Liver (tissue), 9 donors: ENCODE results near the gene BCORL1. TPM values are rescaled to one million over a fixed set of nuclear protein-coding genes. Genes with fewer than 3 reads are reported as not detected.

Source experiments
- DNase-seq: peaks from one replicate; pipeline ENCODE4 v3.0.0-alpha.2; 2017; ENCODE audit warnings: low spot score
- H3K27ac ChIP-seq, 2 donors: one replicate each; pipeline ENCODE4 v1.7.0; 2013; ENCODE audit warnings: inconsistent platforms in 2 of 2, low read length in 2 of 2, control low read depth in 1 of 2, low read depth in 1 of 2, mild to moderate bottlenecking in 1 of 2
- H3K27me3 ChIP-seq, 4 donors: one replicate each; pipeline versions ENCODE4 v1.6.1 to v1.7.0; 2013; ENCODE audit warnings: low read length in 3 of 4, inconsistent platforms in 1 of 4, mild to moderate bottlenecking in 1 of 4, moderate library complexity in 1 of 4; ENCODE audit not compliant: control insufficient read depth in 4 of 4, insufficient read depth in 4 of 4
- H3K36me3 ChIP-seq, 4 donors: one replicate each; pipeline versions ENCODE4 v1.6.1 to v1.7.0; 2013; ENCODE audit warnings: low read length in 3 of 4, mild to moderate bottlenecking in 3 of 4, low read depth in 1 of 4, moderate library complexity in 1 of 4; ENCODE audit not compliant: control insufficient read depth in 4 of 4, insufficient read depth in 3 of 4
- H3K4me1 ChIP-seq, 4 donors: one replicate each; pipeline versions ENCODE4 v1.6.1 to v1.7.0; 2013; ENCODE audit warnings: low read length in 3 of 4, mild to moderate bottlenecking in 3 of 4, moderate library complexity in 1 of 4; ENCODE audit not compliant: control insufficient read depth in 4 of 4, insufficient read depth in 4 of 4
- H3K4me3 ChIP-seq, 3 donors: one replicate each; pipeline versions ENCODE4 v1.6.1 to v1.7.0; 2013; ENCODE audit warnings: low read length in 3 of 3, control low read depth in 1 of 3, low read depth in 1 of 3, mild to moderate bottlenecking in 1 of 3
- H3K9ac ChIP-seq, 2 donors: one replicate each; pipeline ENCODE4 v1.7.0; 2013; ENCODE audit warnings: low read length in 2 of 2, mild to moderate bottlenecking in 2 of 2, moderate library complexity in 2 of 2, control low read depth in 1 of 2, low read depth in 1 of 2
- H3K9me3 ChIP-seq, 4 donors: one replicate each; pipeline versions ENCODE4 v1.6.1 to v1.7.0; 2013; ENCODE audit warnings: low read length in 3 of 4; ENCODE audit not compliant: control insufficient read depth in 4 of 4
- EGR1 ChIP-seq, 2 donors: IDR thresholded peaks; 2 replicates each; pipeline ENCODE4 v1.6.1; 2016 to 2018; ENCODE audit warnings: antibody characterized with exemption in 2 of 2, low read depth in 2 of 2
- FOXA1 ChIP-seq: IDR thresholded peaks from 2 replicates; pipeline ENCODE4 v1.6.1; 2016; ENCODE audit warnings: antibody characterized with exemption
- FOXA2 ChIP-seq: IDR thresholded peaks from 2 replicates; pipeline ENCODE4 v1.6.1; 2016; ENCODE audit warnings: antibody characterized with exemption
- GABPA ChIP-seq, 2 donors: IDR thresholded peaks in 1 of 2; conservative IDR thresholded peaks in 1 of 2; 2 replicates each; pipeline ENCODE4 v1.6.1; 2016; ENCODE audit warnings: antibody characterized with exemption in 2 of 2, mild to moderate bottlenecking in 1 of 2, moderate library complexity in 1 of 2
- HNF4A ChIP-seq, 2 donors: conservative IDR thresholded peaks; 2 replicates each; pipeline ENCODE4 v1.6.1; 2016; ENCODE audit warnings: antibody characterized with exemption in 2 of 2, mild to moderate bottlenecking in 2 of 2
- HNF4G ChIP-seq: IDR thresholded peaks from 2 replicates; pipeline ENCODE4 v1.6.1; 2016; ENCODE audit warnings: antibody characterized with exemption
- JUND ChIP-seq, 2 donors: IDR thresholded peaks; 2 replicates each; pipeline ENCODE4 v1.6.1; 2016; ENCODE audit warnings: antibody characterized with exemption in 2 of 2
- MAX ChIP-seq: IDR thresholded peaks from 2 replicates; pipeline ENCODE4 v1.6.1; 2016; ENCODE audit warnings: antibody characterized with exemption
- NR2F2 ChIP-seq: IDR thresholded peaks from 2 replicates; pipeline ENCODE4 v1.6.1; 2016; ENCODE audit warnings: antibody characterized with exemption
- RAD21 ChIP-seq, 2 donors: IDR thresholded peaks; 2 replicates each; pipeline ENCODE4 v1.6.1; 2016; ENCODE audit warnings: antibody characterized with exemption in 2 of 2, mild to moderate bottlenecking in 2 of 2
- REST ChIP-seq: IDR thresholded peaks from 2 replicates; pipeline ENCODE4 v1.6.1; 2016; ENCODE audit warnings: antibody characterized with exemption, mild to moderate bottlenecking
- RXRA ChIP-seq, 2 donors: IDR thresholded peaks; 2 replicates each; pipeline ENCODE4 v1.6.1; 2017 to 2018; ENCODE audit warnings: antibody characterized with exemption in 2 of 2, mild to moderate bottlenecking in 1 of 2
- SP1 ChIP-seq: IDR thresholded peaks from 2 replicates; pipeline ENCODE4 v1.6.1; 2018; ENCODE audit warnings: antibody characterized with exemption, mild to moderate bottlenecking
- TAF1 ChIP-seq: conservative IDR thresholded peaks from 2 replicates; pipeline ENCODE4 v1.6.1; 2016; ENCODE audit warnings: antibody characterized with exemption, mild to moderate bottlenecking
- YY1 ChIP-seq: IDR thresholded peaks from 2 replicates; pipeline ENCODE4 v1.6.1; 2016; ENCODE audit warnings: antibody characterized with exemption, mild to moderate bottlenecking
- ZBTB33 ChIP-seq: IDR thresholded peaks from 2 replicates; pipeline ENCODE4 v1.6.1; 2016; ENCODE audit warnings: antibody characterized with exemption
- WGBS: extraction: QIAGEN DNeasy Blood & Tissue Kit; methylation state at CpG from one replicate; pipeline ENCODE4 v1.1.7; 2013; 5-methylcytosine and 5-hydroxymethylcytosine counted together
- polyA plus RNA-seq, 2 donors: library from polyadenylated mRNA; stranded (reverse) in 1 of 2; unstranded in 1 of 2; fragments of 200-250 nt in 1 of 2; fragments of >200 nt in 1 of 2; fragmentation: Nextera tagmentation in 1 of 2; extraction: Ambion mirVana in 1 of 2; gene quantifications; one replicate each; pipeline versions ENCODE4 v1.2.1 to v1.2.3, GENCODE V29; 2013 to 2015
- total RNA-seq, 2 donors: library from RNA; depleted of rRNA; stranded (reverse); fragments of >200 nt; gene quantifications; one replicate each; pipeline ENCODE4 v1.2.3, GENCODE V29; 2014
- TF ChIP-seq, protein P1 (sequence below): IDR thresholded peaks from 2 replicates; pipeline ENCODE4 v1.6.1; 2016; ENCODE audit warnings: antibody characterized with exemption
- TF ChIP-seq, protein P2 (sequence below): fragments of 150-350 bp; IDR thresholded peaks from 2 replicates; pipeline ENCODE4 v1.5.1; 2017; ENCODE audit warnings: improper control_type of control experiment, low read depth, low read length; ENCODE audit not compliant: missing input control
- donor health status: healthy.
- donor health status: healthy.
- donor health status: healthy.
- donor health status: healthy.
- donor health status: healthy.

The BCORL1 gene
- total and polyA plus RNA-seq, 4 donors: 1.7 to 5.3 (median 2.1) TPM

GRCh38 chrX:130071611-130072344 is 89.3 kb downstream of the BCORL1 start:
- H3K27me3 ChIP-seq: no peaks in the 10 kb centered on the region
- no peak overlapping the region for H3K9ac ChIP-seq
- H3K27ac ChIP-seq: no peak overlapping the region
- TF ChIP-seq GABPA (IDR thresholded peaks at IDR 0.05 in 1 of 2, conservative IDR thresholded peaks at IDR 0.05 in 1 of 2) (no peak), MAX (no peak), HNF4A (conservative IDR thresholded peaks at IDR 0.05) (peak; percentile 31 to 66), NR2F2 (no peak), FOXA1 (no peak), SP1 (peak; percentile 53)
- DNase-seq: peak; percentile 36
- H3K4me1 ChIP-seq: peaks cover 0 to 8% (median 5%) of the 10 kb centered on the region in 4 donors
- H3K36me3 ChIP-seq: no peaks in the 10 kb centered on the region
- no peaks in the 10 kb centered on the region for H3K9me3 ChIP-seq
- no peak overlapping the region for H3K4me3 ChIP-seq
- WGBS: 49% methylated on average over 18 of the region's 18 CpGs

GRCh38 chrX:130072345-130072740 is 89.9 kb downstream of the BCORL1 start:
- Histone ChIP-seq H3K36me3 (no peaks in the 10 kb centered on the region), H3K27me3 (no peaks in the 10 kb centered on the region), H3K4me1 (peaks cover 0 to 8% (median 5%) of the 10 kb centered on the region in 4 donors), H3K4me3 (no peak overlapping the region), H3K27ac (no peak overlapping the region), H3K9me3 (no peaks in the 10 kb centered on the region), H3K9ac (no peak overlapping the region)
- TF ChIP-seq NR2F2 (no peak), GABPA (IDR thresholded peaks at IDR 0.05 in 1 of 2, conservative IDR thresholded peaks at IDR 0.05 in 1 of 2) (no peak), TAF1 (no peak), SP1 (no peak), EGR1 (IDR thresholded peaks at IDR 0.05; ENCODE audit: low read depth in 2 of 2) (no peak), RXRA (IDR thresholded peaks at IDR 0.05) (no peak), FOXA2 (no peak), REST (no peak), FOXA1 (no peak), MAX (no peak), JUND (IDR thresholded peaks at IDR 0.05) (no peak), HNF4A (conservative IDR thresholded peaks at IDR 0.05) (no peak), HNF4G (no peak), YY1 (no peak), RAD21 (IDR thresholded peaks at IDR 0.05) (no peak), ZBTB33 (no peak)
- TF ChIP-seq, protein P1, sequence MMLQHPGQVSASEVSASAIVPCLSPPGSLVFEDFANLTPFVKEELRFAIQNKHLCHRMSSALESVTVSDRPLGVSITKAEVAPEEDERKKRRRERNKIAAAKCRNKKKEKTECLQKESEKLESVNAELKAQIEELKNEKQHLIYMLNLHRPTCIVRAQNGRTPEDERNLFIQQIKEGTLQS: no peak
- TF ChIP-seq, protein P2, sequence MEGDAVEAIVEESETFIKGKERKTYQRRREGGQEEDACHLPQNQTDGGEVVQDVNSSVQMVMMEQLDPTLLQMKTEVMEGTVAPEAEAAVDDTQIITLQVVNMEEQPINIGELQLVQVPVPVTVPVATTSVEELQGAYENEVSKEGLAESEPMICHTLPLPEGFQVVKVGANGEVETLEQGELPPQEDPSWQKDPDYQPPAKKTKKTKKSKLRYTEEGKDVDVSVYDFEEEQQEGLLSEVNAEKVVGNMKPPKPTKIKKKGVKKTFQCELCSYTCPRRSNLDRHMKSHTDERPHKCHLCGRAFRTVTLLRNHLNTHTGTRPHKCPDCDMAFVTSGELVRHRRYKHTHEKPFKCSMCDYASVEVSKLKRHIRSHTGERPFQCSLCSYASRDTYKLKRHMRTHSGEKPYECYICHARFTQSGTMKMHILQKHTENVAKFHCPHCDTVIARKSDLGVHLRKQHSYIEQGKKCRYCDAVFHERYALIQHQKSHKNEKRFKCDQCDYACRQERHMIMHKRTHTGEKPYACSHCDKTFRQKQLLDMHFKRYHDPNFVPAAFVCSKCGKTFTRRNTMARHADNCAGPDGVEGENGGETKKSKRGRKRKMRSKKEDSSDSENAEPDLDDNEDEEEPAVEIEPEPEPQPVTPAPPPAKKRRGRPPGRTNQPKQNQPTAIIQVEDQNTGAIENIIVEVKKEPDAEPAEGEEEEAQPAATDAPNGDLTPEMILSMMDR: no peak
- 83% methylated on average over 10 of the region's 10 CpGs for WGBS
- no peak for DNase-seq
